NCI-H1694 (cell line): ENCODE results near the gene NRCAM.
A peak's percentile ranks its signal among the peaks of the same experiment; 100 is the strongest.

Source experiments
- DNase-seq: peaks from one replicate; lab custom pipeline; 2025; lab: John Stamatoyannopoulos, UW

Gene NRCAM

DNA sequence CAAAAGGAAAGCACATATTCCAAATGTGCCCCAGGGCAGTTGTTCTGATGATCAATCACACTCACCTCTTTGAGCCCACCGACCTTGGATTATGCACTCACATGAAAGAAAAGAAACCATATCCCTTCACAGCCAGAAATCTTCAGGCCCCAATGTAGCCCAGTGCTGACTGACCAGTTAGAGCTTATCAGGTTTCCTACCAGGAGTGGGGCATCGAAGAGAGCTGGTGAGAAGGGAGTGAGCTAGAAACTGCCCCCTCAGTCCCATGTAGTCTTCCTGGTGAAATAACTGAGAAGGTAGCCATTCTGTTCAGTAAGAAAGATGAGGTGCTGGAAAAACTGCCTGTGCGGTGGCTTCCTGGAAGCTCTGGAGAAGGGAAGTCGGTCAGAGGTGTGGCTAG lies 32.2 kb downstream of the NRCAM start:
- no peak for DNase-seq

DNA sequence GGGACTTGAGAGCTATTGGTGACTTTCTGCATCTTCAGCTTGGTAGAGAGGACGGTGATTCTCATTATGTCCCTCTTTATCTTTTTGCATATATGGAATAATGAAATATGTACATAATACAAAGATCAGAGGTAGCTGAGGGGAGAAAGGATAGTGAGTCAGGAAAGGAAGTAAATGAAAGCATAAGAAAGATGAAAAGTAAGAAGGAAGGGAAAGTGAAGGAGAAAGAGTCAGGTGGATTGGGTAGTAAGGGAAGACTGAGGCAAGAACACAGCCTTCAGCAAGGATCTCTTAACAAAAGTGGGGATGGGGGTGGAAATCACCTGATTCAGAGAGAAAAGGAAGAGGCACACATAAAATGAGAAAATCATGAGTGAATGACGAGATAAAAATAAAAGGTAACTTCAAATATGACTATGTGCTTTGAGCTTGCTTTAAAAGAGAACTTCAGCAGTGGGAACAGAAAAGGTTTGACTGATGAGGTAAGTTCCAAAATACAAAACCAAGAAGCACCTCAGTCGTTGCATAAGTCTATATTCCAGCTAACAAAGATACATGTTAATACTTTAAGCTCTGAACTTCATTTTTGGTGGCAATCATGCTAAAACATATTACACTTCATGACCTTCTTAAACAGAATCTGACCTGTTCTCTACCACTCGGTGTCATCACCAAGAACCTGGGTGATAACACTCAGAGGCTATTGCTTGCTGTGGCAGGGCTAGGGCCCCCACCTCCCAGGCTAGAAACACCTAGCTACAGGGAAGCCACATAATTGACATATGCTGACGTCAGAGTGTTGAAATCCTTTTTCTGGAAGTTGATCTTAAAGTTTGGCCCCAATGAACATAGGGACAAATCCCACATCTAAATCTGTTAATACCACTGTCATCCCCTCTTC lies 32.9 kb downstream of the NRCAM start:
- DNase-seq: no peak

DNA sequence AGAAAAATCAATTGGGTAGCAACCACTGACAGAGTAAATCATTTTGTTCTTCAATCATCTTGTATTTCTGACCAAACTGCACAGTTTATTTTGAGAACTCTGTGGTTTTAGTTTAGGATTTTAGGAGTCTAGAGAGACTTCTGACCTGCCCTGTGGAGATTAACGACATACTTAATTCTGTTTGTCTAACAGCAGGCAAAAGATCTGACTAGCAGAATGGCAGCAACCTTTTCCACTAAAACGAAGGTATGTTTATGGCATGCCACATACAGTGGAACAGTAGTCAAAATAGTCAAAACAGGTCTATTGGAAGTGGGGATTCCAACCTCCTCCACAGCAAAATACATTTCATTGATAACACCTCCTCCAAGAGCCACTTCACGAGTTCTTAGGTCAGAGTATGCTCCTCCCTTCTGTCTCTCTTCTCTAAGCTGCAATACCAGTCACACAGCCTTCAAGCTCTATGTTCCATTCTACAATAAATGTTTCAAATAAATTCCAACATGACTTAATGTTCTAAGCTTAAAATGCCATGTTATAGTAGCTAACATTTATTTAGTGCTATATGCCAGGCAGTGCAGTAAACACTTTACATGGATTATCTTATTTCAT lies 34.4 kb downstream of the NRCAM start:
- DNase-seq: no peak

DNA sequence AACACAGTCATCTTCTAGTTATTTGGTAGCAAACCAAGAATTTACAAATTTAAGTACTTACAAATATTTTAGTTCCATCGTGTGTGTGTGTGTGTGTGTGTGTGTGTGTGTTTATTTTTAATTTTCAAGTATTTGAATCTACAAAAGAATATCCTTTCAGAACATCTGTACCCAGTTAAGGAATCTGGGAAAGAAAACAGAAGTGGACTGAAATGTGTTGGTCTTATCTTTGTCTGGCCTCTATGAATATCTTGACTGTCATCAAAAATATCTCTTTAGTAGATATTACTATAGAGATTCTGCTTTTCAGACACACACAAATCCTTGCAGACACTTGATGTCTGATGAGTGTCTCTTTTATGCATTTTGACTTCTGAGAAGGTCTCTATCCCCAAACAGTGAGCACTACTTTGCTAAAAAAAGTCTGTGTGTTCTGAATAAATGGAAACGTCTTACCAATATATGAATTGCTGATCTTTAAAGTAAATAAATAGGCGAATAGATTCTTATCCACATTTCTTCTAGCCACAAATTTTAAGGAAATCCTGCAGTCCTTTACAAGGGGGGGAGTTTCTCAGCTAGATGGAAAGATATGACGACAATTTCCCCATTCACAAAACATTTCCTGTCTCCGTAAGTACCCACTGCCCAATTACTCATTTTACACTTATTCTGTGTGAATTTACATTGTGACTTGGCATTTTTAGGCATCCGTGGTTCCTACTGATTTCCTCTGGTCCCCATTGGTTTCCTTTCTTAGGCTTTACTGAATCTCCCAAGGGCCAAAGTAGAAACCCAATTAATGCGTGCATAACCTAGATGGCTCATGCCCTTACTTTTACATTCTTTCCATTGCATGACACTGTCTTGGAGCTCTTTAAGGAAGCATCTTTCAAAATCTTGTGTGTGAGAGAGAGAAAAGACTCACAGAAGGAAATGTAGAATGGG lies 36.0 kb downstream of the NRCAM start:
- DNase-seq: no peak

DNA sequence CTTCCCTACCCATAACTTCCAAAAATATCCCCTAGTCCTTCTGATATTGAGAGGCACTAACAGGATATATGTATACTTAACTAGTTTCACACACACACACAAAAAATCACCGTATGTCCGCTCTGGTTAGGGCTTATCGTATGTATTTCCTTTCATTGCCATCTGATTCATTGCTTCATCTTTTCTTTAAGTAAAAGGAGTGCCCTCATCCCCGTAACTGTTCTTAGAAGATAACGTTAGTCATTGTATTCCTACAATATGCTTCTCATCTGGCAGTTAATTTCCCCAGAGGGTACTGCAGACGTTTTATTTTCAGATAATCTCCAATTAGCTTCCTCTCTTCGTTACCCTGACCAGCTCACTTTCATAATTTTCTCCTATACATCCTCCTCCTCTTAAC lies 37.3 kb downstream of the NRCAM start:
- no peak for DNase-seq

DNA sequence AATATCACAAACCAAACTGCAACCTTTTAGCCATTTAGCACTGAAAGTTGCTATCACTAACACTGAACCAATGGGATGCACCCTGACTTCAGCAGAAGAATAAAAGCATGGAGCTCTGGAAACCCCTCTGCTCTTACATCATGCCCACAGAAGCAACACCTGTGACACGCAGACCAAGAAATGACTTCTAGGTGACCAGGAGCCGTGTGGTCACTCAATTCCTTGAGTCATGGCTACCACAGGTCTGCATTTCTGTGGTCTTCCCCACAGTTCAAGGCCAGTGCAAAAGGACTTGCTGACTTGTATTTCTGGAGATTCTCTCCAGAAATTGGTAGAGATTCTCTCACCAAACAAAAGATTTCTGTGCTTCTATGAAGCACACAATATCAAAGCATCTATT lies 38.3 kb downstream of the NRCAM start:
- DNase-seq: no peak

DNA sequence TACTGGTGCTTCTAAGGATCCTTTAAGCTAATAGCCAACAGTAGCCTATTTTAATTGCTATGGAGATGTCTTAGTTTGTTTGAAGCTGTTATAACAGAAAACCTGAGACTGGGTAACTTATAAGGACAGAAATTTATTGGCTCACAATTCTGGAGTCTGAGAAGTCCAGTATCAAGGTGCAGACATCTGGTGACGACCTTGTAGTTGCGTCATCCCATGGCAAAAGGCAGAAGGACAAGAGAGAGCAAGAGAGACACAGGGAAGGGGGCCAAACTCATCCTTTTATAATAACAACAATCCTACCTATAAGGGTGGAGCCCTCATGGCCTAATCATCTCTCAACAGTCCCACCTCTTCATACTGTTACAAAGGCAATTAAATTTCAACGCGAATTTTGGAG lies 39.1 kb downstream of the NRCAM start:
- DNase-seq: no peak

DNA sequence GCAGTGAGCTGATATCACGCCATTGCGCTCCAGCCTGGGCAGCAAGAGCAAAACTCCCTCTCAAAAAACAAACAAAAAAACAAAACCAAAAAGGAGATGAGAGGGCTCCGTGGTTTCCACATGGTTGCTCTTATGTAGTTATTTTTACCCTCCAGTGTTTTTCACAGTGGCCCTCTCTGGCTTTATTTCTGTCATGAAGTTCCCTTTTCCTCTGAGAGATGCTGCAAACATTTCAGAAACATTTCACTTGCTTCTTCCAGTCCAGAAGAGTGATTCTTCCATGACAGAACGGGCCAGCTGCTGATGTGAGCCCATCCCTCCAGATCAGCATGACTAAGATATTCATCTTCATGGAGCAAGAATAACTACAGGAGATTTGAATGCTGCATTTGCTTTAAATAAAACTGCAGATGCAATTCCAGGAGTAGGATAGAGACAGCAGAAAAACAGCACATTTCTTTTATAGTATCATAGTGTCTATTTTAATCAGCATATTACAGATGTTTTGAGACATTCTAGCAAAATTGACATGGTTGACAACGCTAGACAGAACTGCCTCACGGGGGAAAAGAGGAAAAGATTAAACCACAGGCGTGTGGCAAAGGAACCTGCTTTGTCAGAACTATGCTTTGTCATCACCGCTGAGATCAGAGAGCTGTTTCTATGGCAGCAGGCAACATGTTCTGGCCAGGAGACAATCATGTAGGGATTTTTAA lies 40.3 kb downstream of the NRCAM start:
- no peak for DNase-seq

DNA sequence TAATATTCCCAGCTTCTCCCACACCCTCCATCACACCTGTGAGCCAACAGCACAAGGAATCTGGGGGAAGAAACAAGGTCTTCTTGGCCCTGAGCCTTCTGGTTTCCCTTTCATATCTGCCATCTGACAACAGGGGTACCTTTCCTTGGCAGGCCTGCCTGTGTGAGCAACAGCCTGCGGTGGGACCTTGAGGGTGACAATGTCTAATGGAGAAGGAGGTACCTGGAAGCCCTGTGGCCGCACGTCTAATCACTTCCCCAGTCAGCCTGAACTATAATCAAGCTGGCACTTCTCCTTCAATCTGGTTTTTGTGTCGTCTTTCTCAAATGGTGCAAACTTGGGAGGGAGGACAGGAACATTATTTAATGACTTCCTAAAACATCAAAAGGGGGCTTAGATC lies 41.2 kb downstream of the NRCAM start:
- DNase-seq: no peak

DNA sequence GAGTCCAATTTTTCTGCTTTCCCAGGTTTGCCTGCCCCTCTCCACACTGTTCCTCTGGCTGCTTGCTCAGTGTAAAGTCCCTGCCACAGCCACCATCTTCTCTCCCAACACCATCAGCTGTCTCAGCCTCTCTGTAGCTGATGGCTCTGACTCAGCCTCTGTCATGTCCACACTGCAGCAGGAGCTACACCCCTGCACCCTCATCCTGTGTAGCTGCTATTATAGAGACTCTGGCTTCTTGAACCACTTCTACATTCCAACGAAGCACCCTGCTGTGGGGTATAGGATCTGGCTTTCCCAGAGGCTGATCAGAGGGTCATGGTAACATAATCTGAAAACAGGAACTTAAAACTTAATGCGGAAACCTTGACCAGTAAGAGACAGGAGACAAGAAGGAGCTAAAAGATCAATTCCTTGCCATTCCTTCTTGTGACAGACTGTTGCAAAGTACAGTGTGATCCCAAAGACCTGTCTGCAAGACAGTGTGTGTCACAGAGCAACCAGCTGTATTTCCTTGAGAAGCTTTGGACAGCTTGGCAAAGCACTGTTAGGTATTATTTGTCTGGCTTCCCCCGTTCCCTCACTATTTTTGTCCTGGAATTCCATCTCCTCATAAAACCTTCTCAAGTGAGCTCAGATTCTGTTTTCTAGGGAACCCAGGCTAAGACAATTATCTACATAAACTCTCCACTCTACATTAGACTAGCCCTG lies 42.3 kb downstream of the NRCAM start:
- no peak for DNase-seq

DNA sequence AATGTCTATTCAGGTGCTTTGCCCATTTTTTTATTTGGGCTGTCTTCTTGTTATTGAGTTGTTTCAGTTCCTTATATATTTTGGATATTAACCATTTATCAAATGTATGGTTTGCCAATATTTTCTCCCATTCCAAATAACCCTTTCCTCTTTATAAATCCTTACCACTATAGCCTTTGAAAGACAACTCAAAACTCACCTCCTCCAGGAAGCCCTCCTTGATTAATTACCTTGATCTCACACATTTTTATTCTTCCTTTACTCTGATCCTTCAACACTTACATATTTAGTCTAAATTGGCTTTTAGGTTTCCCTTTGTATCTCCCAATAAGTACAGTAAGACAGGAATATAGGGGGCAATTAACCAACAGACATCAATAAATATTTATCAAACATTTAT lies 42.9 kb downstream of the NRCAM start:
- no peak for DNase-seq

DNA sequence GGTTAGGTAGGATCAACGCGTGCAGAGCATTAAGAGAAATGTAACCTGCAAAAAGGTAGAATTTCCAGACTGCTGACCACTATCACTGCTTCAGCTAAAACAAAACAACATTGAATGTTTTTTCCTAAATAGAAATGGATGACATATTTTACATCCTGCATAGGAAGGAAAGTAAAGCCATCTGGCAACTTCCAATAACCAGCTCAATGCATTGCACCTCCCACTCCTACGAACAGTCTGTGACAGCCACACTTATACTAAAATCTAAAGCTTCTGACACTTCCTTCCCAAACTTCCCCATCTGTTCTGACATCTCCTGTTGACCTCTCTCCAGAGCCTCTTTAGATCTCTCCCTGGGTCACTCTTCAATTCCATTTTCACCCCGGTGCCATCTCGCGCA lies 47.1 kb downstream of the NRCAM start:
- DNase-seq: no peak

DNA sequence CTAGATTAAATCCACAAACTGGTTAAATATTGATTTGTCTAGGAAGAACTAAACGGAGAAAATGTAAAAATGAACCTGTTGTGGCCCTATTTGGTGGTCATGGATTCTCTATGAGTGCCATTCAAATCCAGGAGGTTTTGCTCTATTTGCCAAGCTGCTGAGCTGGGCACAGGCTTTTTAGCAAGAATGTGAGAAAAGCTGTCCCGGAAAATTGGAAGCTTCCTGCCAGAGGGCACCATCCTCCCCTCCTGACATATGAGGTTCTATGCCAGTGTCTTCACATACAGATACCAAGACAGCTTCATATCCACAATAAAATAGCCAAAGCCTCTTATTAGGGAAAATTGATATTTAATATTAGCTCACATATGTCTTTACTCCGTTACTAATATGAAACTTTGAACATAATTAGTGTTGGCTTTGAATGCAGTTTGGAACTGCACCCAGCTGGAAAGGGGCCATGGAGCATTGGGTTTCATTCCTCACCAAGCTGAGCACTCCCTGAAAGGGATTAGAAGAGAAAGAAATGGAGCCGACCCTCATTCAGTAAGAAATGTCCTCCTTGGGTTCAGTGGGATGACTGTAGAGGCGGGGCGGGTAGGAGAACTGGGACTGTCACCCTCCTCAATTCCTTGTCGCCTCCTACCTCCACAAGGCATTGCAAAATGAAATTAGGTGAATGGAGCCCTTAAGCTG lies 47.8 kb downstream of the NRCAM start:
- DNase-seq: peak; percentile 74

DNA sequence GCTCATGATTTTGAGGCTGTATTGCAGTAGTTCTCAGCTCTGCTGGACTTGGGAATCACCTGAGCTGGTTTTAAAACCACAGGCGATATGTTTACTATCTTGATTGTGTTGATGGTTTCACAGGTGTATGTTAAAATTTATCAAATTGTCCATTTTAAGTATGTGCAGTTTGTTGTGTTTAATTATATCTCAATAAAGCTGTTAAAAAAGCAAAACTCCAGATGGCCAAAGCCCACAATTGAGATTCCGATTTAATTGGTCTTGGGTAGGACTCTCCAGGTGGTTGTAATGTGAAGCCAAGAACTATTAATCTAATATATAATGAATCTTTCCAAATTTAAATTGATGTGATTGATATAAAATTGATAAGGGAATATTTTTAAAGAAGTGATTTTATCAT lies 48.6 kb downstream of the NRCAM start:
- peak; percentile 56 for DNase-seq

DNA sequence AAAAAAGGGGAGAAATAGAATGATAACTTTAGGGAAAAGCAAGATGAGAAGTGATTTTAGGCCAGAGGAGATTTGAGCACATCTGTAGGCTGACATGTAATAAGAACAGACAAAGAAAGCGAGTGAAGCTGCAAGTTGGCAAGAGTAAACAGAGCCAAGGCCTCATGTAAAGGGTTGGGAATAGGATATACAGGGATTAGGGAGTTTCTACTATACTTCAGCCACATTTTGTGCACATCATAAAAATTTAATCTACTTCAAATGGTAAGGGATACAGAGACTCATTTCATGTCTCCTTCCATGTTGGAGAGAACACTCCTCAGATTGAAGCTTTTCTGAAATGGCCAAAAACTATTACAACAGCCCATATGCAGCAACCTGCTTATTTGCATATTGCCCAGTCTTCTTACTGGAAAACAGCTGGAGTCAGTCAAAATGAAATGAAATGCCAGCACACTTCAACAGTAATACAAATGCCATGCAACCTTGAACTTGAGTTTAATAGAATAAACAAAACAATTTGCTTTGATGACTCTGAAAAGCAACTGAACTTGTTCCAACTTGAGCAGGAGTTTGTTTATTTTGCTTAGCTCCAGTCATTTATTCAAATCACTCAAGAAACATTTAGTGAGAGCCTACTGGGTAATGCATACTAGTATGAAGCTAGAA lies 49.9 kb downstream of the NRCAM start:
- DNase-seq: no peak

DNA sequence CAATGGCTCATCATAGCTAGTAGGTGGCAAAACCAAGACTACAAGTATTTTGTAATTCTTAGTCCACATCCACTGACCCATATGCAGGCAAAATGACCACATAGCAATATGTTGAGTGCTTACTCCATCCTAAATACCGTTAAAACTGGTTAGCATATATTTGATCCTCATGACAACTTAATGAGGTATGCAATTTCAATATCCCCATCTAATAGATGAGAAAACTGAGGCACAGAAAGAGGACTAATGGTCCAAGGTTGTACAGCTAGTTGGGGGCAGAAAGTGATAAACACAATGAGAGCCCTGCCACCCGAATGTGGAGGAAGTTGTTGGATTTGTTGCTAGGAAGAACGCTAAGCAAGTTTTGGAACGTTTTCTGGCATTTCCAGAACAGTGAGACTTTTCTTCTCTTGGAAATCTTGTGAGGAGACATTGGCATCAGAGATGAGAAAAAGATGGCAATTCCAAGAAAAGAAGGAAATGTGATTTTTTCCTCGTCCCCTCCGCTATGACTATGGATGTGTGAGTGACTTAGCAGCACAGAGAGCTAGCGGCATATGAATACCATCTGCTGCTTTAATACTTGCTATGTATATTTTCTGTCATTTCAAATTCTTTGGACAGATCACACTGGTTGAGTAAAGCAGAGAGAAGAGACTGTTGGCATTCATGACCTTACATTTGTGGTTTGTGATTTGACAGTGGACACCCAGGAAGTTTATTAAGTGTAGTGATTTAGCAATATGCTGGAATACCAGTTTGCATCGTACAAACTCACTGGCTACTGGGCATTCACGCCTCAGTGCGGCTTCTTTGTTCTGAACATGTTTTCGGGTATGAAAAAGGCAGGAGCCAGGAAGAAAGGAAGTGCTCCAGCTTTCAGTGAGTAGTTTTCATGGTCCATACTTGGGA lies 51.5 kb downstream of the NRCAM start:
- peak; percentile 27 for DNase-seq

DNA sequence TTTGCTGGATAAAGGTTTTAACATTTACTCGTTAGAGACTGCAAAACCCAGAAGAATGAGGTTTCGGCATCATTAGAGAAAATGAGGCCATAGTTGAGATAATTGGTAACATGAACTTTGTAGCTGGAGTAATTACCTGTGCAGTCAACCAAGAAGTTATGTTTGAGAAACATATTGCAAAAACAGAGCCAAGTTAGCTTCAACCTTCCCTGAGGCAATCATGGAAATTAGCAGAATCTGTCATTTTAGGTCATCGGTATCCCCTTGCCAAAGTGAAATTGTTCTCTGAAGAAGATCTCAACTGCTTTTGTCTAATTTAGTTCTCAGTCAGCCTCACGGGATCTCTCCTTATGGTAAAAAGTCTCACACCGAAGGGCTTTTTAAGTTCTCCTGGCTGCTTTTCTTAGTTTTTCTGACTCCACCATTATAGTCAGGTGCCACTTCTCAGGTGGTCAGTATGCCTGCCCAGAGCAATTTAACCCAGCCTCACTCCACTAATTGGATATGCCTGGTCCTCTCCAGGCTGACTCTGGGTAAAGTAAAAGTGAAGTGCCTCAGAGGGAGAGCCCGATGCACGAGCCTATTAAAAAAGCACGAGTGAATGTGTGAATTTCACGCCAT lies 52.5 kb downstream of the NRCAM start:
- DNase-seq: peak; percentile 89

DNA sequence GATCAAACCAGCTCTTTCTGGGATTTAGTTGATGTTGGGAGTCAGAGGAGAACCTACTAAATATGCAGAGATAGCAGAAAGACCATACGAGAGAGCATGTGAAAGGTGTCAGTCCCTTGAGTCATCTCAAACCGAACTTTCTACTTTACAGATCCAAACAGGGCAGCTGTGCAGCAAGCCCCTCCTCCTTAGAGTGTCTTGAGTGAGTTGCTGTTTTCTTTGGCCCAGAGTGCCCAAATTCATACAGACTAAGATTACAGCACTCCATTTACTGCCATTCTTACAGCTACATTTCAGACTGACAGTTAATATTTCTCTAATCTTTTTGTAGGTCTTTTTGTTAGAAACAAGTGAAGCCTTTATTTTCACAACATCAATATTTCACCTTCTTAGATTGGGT lies 53.4 kb downstream of the NRCAM start:
- DNase-seq: no peak

DNA sequence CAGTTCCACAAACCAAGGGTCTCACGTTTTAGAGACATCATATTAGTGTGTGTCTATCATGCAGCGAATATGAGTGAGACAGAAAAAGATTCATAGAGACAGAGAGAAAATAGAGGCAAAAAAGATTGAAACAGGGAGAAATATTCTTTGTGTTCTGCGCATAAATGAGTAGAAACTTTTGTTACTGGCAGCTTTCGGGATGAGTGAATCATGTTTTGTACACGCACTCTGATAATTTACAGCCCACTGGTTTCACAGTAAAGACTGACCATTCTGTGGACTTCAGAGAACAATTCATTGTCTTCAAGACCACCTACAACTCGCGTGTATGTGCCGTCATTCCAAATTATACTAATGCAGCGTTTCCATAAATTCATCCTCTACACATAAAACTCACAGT lies 60.2 kb downstream of the NRCAM start:
- no peak for DNase-seq
